HepG2 (cell line): Measurements from ENCODE around the gene MADCAM1. TPM values are rescaled to one million over a fixed set of nuclear protein-coding genes. Genes with fewer than 3 reads are reported as not detected.

Experiments
- ARNT2 ChIP-seq: sonication (generic); formaldehyde crosslinking; IDR thresholded peaks from 2 replicates; pipeline ENCODE4 v1.8.0; 2022; ENCODE audit warnings: mild to moderate bottlenecking, low read depth, missing genetic modification reagents, moderate library complexity
- CBX2 ChIP-seq, 2 experiments: fragments of 200-600 bp in 1 of 2; sonication (generic); formaldehyde crosslinking in 1 of 2; IDR thresholded peaks; 2 replicates each; pipeline versions ENCODE4 v1.7.0 to v1.8.1; 2018 to 2022; ENCODE audit warnings: low read depth in 2 of 2, low read length in 1 of 2, mild to moderate bottlenecking in 1 of 2, missing genetic modification reagents in 1 of 2
- CHCHD3 ChIP-seq: sonication (generic); formaldehyde crosslinking; IDR thresholded peaks from 2 replicates; pipeline ENCODE4 v1.8.0; 2022; ENCODE audit warnings: mild to moderate bottlenecking, missing genetic modification reagents, moderate library complexity
- DPF2 ChIP-seq: sonication (generic); formaldehyde crosslinking; IDR thresholded peaks from 2 replicates; pipeline ENCODE4 v1.4.0; 2020; ENCODE audit warnings: mild to moderate bottlenecking, low read depth, missing genetic modification reagents, borderline replicate concordance
- FOXP1 ChIP-seq, 2 experiments: fragments of 450-650 bp in 1 of 2; IDR thresholded peaks; 2 replicates each; pipeline ENCODE4 v1.6.1; 2017 to 2018; ENCODE audit warnings: antibody characterized with exemption in 1 of 2
- GABPA ChIP-seq, 2 experiments: IDR thresholded peaks; 2 replicates each; pipeline ENCODE4 v1.6.1; 2011 to 2016; ENCODE audit warnings: low read depth in 2 of 2, low read length in 1 of 2, missing biosample characterization in 1 of 2, missing genetic modification characterization in 1 of 2
- JUN ChIP-seq: sonication (generic); formaldehyde crosslinking; IDR thresholded peaks from 2 replicates; pipeline ENCODE4 v1.4.0; 2020; ENCODE audit warnings: mild to moderate bottlenecking, missing genetic modification reagents
- JUNB ChIP-seq: sonication (generic); formaldehyde crosslinking; IDR thresholded peaks from 2 replicates; pipeline ENCODE4 v1.8.0; 2022; ENCODE audit warnings: missing genetic modification reagents, mild to moderate bottlenecking, borderline replicate concordance
- KAT8 ChIP-seq: IDR thresholded peaks from 2 replicates; pipeline ENCODE4 v1.6.1; 2016; ENCODE audit warnings: missing genetic modification reagents, missing compliant biosample characterization
- MTF1 ChIP-seq: sonication (generic); formaldehyde crosslinking; IDR thresholded peaks from 2 replicates; pipeline ENCODE4 v1.5.0; 2020; ENCODE audit warnings: missing genetic modification reagents
- NFKBIZ ChIP-seq: IDR thresholded peaks from 2 replicates; pipeline ENCODE4 v1.6.1; 2018; ENCODE audit warnings: missing genetic modification reagents, missing compliant biosample characterization
- NR1H2 ChIP-seq: sonication (generic); formaldehyde crosslinking; IDR thresholded peaks from 2 replicates; pipeline ENCODE4 v1.8.1; 2022; ENCODE audit warnings: low read depth, missing genetic modification reagents, borderline replicate concordance
- PHF8 ChIP-seq: sonication (generic); formaldehyde crosslinking; IDR thresholded peaks from 2 replicates; pipeline ENCODE4 v1.5.0; 2020; ENCODE audit warnings: missing genetic modification reagents
- RBM22 ChIP-seq: fragments of 200-400 bp; formaldehyde crosslinking; optimal IDR thresholded peaks from 2 replicates; pipeline ENCODE3; 2017; ENCODE audit warnings: mild to moderate bottlenecking, low read length, moderate library complexity
- SKI ChIP-seq: fragments of 450-650 bp; IDR thresholded peaks from one replicate; pipeline ENCODE4 v1.6.1; 2018; ENCODE audit warnings: mild to moderate bottlenecking; ENCODE audit not compliant: partially characterized antibody
- TAF15 ChIP-seq: fragments of 200-400 bp; formaldehyde crosslinking; IDR thresholded peaks from one replicate; pipeline ENCODE4 v1.6.1; 2018; ENCODE audit warnings: mild to moderate bottlenecking, low read depth, low read length; ENCODE audit not compliant: poor library complexity, severe bottlenecking
- ZNF224 ChIP-seq: sonication (generic); formaldehyde crosslinking; IDR thresholded peaks from 2 replicates; pipeline ENCODE4 v1.5.0; 2020; ENCODE audit warnings: mild to moderate bottlenecking, missing genetic modification reagents
- ZNF326 ChIP-seq: sonication (generic); formaldehyde crosslinking; IDR thresholded peaks from 2 replicates; pipeline ENCODE4 v1.4.0; 2020; ENCODE audit warnings: missing genetic modification reagents, borderline replicate concordance
- ZNF431 ChIP-seq: sonication (generic); formaldehyde crosslinking; IDR thresholded peaks from 2 replicates; pipeline ENCODE4 v1.9.0; 2022; ENCODE audit warnings: missing genetic modification reagents, low read depth, mild to moderate bottlenecking, borderline replicate concordance
- ZSCAN25 ChIP-seq: sonication (generic); formaldehyde crosslinking; IDR thresholded peaks from 2 replicates; pipeline ENCODE4 v1.8.0; 2022; ENCODE audit warnings: mild to moderate bottlenecking, missing genetic modification reagents
- polyA plus RNA-seq, 8 experiments: library from polyadenylated mRNA; depleted of rRNA in 3 of 8; stranded (reverse) in 7 of 8; unstranded in 1 of 8; fragments of >200 nt; fragmentation: Illumina TruSeq in 4 of 8; extraction: Trizol in 4 of 8; gene quantifications; 2 replicates each; pipeline versions ENCODE4 v1.2.1 to v1.2.3, GENCODE V29; 2011 to 2016; ENCODE audit warnings: low read depth in 4 of 8, missing spikeins in 1 of 8, mixed read lengths in 1 of 8; ENCODE audit not compliant: insufficient read depth in 1 of 8
- total RNA-seq, 5 experiments: library from RNA; depleted of rRNA; stranded (reverse); fragments of >200 nt; fragmentation: Illumina TruSeq; extraction: Trizol; gene quantifications; 2 replicates each; pipeline ENCODE4 v1.2.3, GENCODE V29; 2016; ENCODE audit warnings: low read depth in 1 of 5
- TF ChIP-seq, protein P1 (sequence below): sonication (generic); formaldehyde crosslinking; conservative IDR thresholded peaks from 2 replicates; pipeline ENCODE4 v1.4.0; 2020; ENCODE audit warnings: missing genetic modification reagents
- TF ChIP-seq, protein P2 (sequence below): sonication (generic); formaldehyde crosslinking; IDR thresholded peaks from 2 replicates; pipeline ENCODE4 v1.4.0; 2020; ENCODE audit warnings: missing genetic modification reagents
- TF ChIP-seq, protein P3 (sequence below): sonication (generic); formaldehyde crosslinking; IDR thresholded peaks from 2 replicates; pipeline ENCODE4 v1.4.0; 2020; ENCODE audit warnings: missing genetic modification reagents
- TF ChIP-seq, protein P4 (sequence below): sonication (generic); formaldehyde crosslinking; IDR thresholded peaks from 2 replicates; pipeline ENCODE4 v1.5.0; 2020; ENCODE audit warnings: missing genetic modification reagents, mild to moderate bottlenecking, borderline replicate concordance

The MADCAM1 gene
- total and polyA plus RNA-seq, 2 of the 13 experiments (the other 11 are each of a cell fraction or from before 2014, with no cell fraction given) = 0.29 to 0.33 TPM

DNA sequence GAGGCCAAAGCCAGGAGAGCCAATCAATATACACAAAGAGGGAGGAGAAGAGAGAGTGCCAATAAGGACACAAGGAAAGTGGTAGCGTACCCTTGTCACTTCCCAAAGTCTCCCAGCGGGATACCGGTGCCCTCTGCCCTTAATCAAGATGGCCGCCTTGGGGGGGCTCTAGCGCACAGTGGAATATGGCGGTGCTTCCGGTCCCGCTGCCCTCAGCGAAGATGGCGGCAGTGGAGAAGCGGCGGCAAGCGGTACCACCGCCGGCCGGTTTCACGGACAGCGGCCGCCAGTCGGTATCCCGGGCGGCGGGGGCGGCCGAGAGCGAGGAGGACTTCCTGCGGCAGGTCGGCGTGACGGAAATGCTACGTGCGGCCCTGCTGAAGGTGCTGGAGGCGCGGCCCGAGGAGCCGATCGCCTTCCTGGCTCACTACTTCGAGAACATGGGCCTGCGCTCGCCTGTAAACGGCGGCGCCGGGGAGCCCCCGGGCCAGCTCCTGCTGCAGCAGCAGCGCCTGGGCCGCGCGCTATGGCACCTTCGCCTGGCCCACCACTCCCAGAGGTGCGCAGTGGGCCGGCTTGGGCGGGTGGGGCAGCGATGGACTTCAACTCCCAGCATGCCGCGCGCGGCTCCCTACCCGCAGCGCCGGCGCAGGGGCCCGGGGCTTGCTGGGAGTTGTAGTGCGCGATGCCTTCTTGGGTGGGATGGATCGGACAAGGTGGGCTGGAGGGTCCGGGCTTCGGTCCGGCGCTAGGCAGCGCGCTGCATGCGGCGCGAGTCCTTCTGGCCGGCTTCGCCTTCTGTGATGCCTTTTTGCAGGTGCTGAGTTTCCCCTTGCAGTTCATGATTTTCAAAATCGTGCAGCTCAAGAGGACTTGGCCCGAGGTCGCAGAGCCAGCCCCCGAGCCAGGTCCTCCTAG is 11.3 kb downstream of the MADCAM1 start, which contains the start of gene TPGS1 (continued):
- TF ChIP-seq, protein P1, sequence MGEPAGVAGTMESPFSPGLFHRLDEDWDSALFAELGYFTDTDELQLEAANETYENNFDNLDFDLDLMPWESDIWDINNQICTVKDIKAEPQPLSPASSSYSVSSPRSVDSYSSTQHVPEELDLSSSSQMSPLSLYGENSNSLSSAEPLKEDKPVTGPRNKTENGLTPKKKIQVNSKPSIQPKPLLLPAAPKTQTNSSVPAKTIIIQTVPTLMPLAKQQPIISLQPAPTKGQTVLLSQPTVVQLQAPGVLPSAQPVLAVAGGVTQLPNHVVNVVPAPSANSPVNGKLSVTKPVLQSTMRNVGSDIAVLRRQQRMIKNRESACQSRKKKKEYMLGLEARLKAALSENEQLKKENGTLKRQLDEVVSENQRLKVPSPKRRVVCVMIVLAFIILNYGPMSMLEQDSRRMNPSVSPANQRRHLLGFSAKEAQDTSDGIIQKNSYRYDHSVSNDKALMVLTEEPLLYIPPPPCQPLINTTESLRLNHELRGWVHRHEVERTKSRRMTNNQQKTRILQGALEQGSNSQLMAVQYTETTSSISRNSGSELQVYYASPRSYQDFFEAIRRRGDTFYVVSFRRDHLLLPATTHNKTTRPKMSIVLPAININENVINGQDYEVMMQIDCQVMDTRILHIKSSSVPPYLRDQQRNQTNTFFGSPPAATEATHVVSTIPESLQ (CRISPR knock-in tag) = no peak
- TF ChIP-seq ZNF224 (CRISPR knock-in tag) (no peak), TAF15 (no peak), ZNF431 (CRISPR knock-in tag) (0 out of 2 replicates have a peak, but pooled peaks have one; percentile 52), PHF8 (CRISPR knock-in tag) (peak; percentile 95), MTF1 (no peak), JUN (CRISPR knock-in tag) (no peak), ZNF326 (CRISPR knock-in tag) (no peak), CHCHD3 (CRISPR knock-in tag) (no peak), RBM22 (no peak), GABPA (IDR thresholded peaks at IDR 0.05; ENCODE audit: low read depth, low read length) (peak; percentile 78), GABPA (CRISPR knock-in tag; IDR thresholded peaks at IDR 0.05; ENCODE audit: low read depth) (peak; percentile 94), CBX2 (IDR thresholded peaks at IDR 0.05; ENCODE audit: low read depth, low read length) (no peak), CBX2 (CRISPR knock-in tag; IDR thresholded peaks at IDR 0.05; ENCODE audit: low read depth) (no peak), FOXP1 (IDR thresholded peaks at IDR 0.05) (no peak), FOXP1 (CRISPR knock-in tag; IDR thresholded peaks at IDR 0.05) (no peak), JUNB (CRISPR knock-in tag) (no peak), SKI (no peak), NR1H2 (CRISPR knock-in tag) (peak; percentile 64; the same call in 1 of the 2 replicates), KAT8 (peak; percentile 58; the same call in 1 of the 2 replicates), ZSCAN25 (CRISPR knock-in tag) (no peak), NFKBIZ (CRISPR knock-in tag) (0 out of 2 replicates have a peak, but pooled peaks have one; percentile 26), DPF2 (CRISPR knock-in tag) (no peak), ARNT2 (peak; percentile 80)
- TF ChIP-seq, protein P2, sequence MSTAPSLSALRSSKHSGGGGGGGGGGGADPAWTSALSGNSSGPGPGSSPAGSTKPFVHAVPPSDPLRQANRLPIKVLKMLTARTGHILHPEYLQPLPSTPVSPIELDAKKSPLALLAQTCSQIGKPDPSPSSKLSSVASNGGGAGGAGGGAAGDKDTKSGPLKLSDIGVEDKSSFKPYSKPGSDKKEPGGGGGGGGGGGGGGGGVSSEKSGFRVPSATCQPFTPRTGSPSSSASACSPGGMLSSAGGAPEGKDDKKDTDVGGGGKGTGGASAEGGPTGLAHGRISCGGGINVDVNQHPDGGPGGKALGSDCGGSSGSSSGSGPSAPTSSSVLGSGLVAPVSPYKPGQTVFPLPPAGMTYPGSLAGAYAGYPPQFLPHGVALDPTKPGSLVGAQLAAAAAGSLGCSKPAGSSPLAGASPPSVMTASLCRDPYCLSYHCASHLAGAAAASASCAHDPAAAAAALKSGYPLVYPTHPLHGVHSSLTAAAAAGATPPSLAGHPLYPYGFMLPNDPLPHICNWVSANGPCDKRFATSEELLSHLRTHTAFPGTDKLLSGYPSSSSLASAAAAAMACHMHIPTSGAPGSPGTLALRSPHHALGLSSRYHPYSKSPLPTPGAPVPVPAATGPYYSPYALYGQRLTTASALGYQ (CRISPR knock-in tag) = 0 out of 2 replicates have a peak, but pooled peaks have one; percentile 27
- TF ChIP-seq, protein P3, sequence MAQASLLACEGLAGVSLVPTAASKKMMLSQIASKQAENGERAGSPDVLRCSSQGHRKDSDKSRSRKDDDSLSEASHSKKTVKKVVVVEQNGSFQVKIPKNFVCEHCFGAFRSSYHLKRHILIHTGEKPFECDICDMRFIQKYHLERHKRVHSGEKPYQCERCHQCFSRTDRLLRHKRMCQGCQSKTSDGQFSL (CRISPR knock-in tag) = peak; percentile 100
- TF ChIP-seq, protein P4, sequence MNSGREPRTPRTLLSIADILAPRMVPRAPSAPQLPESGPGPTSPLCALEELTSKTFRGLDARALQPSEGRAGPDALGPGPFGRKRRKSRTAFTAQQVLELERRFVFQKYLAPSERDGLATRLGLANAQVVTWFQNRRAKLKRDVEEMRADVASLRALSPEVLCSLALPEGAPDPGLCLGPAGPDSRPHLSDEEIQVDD = no peak
